ENCODE measurements around the gene SORCS2. TPM values are rescaled to one million over a fixed set of nuclear protein-coding genes. Genes with fewer than 3 reads are reported as not detected.

The SORCS2 gene
- total RNA-seq, 1 donor = under 0.01 TPM

DNA sequence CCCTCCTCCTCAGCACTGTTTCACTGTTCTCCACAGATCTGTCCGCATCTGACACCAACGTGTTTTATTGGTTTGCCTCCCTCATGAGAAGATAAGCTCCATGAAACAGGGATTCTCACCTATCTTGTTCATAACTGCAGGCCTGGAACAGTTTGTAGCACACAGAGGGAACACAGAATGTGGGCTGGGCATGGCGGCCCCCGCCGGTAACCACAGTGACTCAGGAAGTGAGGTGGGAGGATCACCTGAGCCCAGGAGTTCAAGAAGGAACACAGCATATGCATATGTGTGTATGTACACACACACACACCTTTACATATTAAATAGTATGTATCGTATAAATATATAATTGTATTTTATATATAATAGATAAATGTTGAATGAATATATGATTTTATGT lies 578.7 kb downstream of the SORCS2 start:
- peak in 1 of 3 donors; percentile 10 for DNase-seq (ENCODE audit: low read depth in 2 of 3, low spot score in 2 of 3)

DNA sequence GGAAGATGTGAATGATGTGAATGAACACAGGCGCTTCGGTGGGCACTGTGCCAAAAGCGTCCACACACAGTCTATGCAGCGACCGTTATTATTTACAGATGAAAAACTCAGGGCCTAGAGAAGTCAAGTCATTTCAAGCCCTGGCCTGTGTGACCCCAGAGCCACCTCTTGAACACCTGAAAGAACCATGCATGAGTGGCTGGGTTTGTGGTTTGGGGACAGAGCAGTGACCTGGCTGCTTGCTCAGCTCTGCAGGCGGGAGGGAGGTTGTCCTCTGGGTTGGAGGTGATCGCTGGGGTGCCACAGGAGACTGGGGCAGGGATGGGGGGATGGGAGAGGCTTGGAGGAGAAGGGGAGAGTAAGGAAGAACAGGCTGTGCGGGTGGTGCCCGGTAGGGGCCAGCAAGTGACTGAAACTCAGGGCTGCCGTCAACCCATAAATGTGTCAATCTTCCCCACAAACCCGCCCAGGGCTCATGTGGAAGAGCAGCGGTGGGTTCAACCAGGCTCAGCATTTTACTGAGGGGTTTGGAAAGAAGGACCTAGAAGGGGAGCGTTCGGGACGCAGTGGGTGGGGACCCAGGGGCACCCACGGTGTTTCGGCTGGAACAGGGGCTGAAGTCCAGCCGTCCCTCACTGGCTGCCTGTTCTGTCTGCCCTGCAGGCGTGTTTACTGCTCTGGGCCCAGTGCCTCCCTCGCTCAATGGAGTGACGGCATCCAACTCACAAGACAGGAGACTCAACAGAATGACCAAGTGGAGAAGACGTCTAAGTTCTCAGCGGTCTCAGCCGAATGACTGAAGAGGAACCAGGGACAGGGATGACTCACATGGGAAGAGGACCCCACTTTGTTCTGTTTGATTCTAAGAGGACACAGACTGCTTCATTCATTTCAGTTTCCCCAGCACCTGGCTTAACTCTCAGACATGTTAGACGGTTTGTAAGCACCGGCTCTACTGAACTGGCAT lies 579.5 kb downstream of the SORCS2 start:
- DNase-seq (ENCODE audit: low read depth in 2 of 3, low spot score in 2 of 3) = no peak

GRCh38 chr4:7772711-7773385 lies 580.5 kb downstream of the SORCS2 start:
- DNase-seq (ENCODE audit: low read depth in 2 of 3, low spot score in 2 of 3) = no peak

DNA sequence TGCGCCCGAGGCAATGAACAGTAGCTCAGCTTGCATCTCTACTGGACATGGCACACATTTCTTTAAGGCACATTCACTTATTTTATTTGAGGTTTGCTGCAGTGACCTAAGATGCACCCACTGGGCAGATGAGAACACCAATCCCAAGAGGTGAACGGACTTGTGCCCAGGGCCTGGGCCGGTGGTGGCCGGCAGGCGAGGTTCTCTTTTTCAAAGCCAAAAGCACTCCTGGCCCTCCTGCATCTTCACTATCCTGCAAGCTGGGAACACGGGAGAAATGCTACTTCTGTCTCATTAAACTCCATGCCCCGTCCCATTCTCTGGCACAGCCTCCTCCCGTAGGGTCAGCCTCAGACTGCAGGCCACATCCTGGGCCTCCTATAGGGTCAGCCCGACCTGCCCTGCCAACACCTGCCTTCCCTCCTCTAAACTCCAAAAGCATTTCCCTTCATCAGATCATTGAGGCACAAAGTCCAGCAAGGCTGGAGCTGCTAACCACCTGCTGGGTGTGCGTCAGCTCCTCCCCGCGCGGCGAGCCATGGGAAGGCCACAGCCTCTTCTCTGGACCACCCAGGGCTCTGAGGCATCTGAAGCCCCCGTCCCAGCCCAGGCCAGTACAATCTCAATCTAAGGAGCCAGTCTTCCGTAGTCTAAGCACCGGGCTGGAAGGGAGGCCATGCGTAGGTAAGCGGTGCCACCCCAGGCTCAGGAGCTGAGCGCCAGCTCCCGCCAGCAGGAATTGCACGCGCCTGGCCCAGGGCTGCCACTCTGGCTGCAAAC lies 581.3 kb downstream of the SORCS2 start:
- DNase-seq (ENCODE audit: low read depth in 2 of 3, low spot score in 2 of 3) = no peak

DNA sequence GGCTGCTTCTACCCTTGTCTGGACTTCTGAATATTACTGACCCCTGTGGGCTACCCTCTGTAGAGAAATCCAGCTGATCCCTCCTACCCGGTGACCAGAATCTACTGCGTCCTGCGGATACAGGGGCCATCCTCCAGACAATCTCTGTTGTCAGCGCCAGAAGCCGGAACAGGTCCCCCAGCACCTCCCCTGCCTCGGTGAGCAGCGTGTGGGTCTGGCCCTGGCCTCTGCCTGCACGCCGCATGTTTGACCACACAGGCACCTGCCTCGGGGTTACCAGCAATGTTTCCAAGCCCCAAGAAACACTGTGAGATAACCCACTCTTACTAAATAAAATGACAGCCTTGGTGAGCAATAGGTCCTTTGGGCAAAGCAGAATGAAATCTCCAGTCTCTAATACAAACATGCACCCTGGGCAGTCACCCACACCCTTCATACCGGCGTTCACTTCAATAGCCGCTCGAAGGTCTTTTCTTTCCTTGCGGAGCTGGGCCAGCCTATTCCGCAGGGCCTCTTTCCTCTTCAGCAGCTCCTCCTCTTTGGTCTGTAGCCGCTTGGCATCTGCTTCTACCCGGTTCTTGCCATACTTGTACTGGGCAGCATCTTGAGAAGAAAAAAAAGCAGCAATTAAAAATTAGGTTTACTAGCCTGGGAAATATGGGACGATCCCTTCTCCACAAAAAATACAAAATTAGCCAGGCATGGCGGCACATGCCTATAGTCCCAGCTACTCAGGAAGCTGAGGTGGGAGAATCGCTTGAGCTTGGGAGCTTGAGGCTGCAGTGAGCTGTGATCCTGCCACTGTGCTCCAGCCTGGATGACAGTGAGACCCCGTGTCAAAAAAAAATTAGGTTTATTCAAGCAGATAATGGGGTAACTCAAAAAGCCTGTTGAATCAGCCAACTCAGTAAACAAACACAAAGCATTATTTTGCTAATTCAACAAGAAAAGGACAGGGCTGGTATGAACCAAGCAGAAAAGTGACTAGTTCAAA lies 582.3 kb downstream of the SORCS2 start:
- no peak for DNase-seq (ENCODE audit: low read depth in 2 of 3, low spot score in 2 of 3)

DNA sequence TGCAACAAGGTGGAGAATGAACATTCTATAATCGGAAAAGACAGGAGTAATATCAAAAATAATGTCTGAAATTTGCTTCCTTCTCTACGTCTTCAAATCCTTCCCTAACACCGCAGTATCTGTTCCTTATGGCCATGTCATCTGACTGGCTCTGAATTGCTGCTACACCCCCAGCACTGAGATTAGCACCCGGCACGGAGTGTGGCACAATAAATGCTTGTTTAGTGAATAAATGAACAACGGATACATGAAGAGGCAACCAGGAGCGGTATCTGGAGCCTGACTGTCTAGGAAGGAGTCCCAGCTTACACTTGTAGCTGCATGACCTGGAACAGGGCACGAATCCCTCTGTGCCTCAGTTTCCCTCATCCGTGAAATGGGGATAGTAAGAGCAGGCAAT lies 583.1 kb downstream of the SORCS2 start:
- DNase-seq (ENCODE audit: low read depth in 2 of 3, low spot score in 2 of 3) = no peak

- DNase-seq (ENCODE audit: low read depth in 2 of 3, low spot score in 2 of 3) = no peak
These were observed 584.8 kb downstream of the SORCS2 start for GRCh38 chr4:7777017-7777710.

GRCh38 chr4:7777871-7778509 lies 585.7 kb downstream of the SORCS2 start:
- DNase-seq (ENCODE audit: low read depth in 2 of 3, low spot score in 2 of 3) = no peak

GRCh38 chr4:7778510-7779431 lies 586.4 kb downstream of the SORCS2 start:
- no peak for DNase-seq (ENCODE audit: low read depth in 2 of 3, low spot score in 2 of 3)

DNA sequence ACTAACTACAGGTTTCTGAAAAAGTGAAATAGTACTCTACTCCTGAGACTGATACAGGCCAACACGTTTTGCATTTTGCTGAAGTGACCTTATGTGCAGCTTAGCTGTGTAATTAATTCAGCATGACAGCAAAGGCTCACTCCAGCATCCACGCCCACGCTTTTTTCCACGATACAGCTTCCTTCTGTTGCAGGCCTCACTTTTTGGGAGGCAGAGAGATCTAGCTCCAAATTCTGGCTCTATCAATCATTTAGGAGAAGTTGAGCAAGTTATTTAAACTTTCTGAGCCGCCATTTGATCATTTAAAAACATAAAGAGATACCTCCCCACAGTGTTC lies 587.1 kb downstream of the SORCS2 start:
- DNase-seq (ENCODE audit: low read depth in 2 of 3, low spot score in 2 of 3) = no peak

DNA sequence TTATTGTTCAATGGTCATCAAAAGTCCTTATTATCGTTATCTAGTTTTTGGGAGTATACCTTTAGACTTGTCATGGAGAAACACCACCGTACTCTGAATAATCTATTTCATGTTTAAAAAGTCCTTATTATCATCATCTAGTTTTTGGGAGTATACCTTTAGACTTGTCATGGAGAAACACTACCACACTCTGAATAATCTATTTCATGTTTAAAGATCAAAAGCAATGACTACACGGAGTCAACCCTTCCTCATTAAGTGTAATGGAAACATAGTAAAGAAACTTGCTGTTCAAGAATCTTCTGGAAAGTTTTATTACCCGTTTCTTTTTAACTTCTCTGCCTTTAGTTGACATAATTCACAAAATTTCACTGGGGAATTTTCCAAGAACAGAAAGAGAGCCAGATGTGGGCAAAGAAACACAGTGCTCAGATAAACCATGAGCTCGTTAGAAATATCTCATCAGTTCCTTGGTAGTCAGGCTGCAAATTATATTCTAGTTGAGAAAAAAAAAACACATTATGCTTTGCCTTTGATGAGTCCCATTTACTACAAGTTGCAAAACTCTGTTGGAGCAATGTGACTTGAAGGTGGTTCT lies 588.5 kb downstream of the SORCS2 start:
- DNase-seq (ENCODE audit: low read depth in 2 of 3, low spot score in 2 of 3) = no peak

DNA sequence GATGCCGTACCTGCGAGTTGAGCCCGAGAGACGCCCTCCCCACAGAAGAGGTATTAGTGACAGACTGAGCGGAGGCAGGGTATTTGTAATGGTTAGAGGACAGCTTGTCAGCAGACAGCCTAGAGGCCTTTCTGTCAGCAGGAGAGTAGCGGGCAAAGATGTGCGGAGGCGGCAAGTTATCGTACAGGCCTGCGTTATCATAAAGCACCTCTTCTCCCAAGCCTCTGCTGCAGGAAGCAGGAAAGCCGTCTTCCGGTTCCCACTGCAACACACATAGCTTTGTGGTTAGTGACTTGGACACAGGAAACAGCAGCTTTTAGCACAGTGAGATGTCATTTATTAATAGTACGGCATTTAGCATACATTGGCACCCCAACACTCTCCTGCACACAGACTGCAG lies 589.0 kb downstream of the SORCS2 start:
- DNase-seq (ENCODE audit: low read depth in 2 of 3, low spot score in 2 of 3) = peak in 1 of 3 donors; percentile 7

DNA sequence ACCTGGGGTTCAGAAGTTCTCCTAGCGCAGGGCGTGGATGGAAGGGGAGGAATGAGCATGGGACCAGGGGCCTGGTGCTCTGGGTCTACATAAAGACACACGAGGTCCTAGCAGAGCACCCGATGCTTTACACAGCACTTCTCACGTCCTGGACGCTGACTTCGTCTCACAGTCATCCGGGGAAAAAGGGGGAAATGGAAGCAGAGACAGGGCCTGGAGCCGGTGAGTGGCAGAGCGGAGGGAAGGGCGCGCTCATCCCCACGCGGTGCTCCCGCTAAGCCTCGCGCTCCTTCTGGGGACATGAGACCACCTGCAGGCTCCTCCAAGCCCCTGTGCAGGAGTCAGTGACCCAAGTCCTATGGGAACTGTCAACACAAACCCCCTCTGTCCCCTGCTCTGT lies 589.7 kb downstream of the SORCS2 start:
- DNase-seq (ENCODE audit: low read depth in 2 of 3, low spot score in 2 of 3) = no peak

GRCh38 chr4:7782783-7783182 lies 590.4 kb downstream of the SORCS2 start:
- DNase-seq (ENCODE audit: low read depth in 2 of 3, low spot score in 2 of 3) = no peak

DNA sequence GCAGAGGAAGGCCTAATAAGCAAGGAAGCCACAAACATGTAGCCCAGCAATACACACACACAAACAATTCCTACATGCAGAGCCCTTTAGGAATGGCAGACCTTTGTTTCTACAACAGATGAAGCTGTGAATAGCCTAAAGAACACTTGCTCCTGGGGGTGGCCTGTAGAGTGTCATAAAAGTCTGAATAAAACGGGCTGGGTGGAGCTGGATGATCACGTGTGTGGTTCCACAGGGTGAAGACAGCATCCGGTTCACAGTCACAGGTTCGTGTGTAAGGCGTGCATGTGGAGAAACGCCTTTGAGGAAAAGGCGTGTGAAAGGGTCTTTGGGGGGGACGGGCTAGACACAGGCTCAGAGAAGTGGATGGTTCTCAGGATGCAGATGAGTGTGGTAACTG lies 591.2 kb downstream of the SORCS2 start:
- DNase-seq (ENCODE audit: low read depth in 2 of 3, low spot score in 2 of 3) = no peak

DNA sequence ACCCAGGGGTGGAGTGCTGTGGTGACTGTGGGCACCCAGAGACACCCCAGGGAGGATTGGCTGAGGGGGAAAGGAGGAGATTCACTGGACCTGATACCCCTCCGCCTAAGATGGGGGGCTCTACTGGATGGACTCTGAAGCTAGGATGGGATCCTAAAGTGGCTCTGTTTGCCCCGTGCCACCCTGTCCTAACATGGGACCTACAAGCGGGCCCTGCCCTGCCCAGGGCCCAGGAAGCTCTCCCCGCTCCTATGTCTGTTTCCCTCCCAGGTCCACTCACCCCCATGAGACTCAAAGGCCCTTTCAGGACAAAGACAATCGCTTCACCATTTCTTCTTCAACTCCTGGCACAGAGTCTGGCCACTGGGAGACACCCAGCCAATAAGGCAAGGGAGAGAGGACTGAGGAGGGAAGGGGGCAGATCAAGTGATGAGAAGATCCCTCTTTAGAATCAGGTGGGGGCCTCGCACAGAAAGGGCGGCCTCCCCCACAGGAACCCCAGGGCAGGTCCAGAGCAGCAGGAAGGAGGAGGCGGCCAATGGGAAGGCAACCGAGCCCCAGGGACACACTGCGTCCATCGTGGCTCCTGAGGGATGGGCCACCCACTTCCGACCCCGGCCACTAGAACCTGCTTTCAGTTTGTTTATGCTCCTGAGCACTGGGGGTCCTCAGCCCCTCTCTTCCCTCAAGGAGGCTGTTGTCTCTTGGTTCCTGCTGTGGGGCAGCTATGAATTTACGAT lies 592.0 kb downstream of the SORCS2 start:
- DNase-seq (ENCODE audit: low read depth in 2 of 3, low spot score in 2 of 3) = no peak

GRCh38 chr4:7785017-7785416 lies 592.7 kb downstream of the SORCS2 start:
- DNase-seq (ENCODE audit: low read depth in 2 of 3, low spot score in 2 of 3) = no peak

All from hematopoietic multipotent progenitor cell (in vitro differentiated cells).